GM12878 (cell line): Measurements from ENCODE around the gene TMEM250. TPM values are rescaled to one million over a fixed set of nuclear protein-coding genes. Genes with fewer than 3 reads are reported as not detected.

Experiments
- ATAC-seq: fragments of 200-7000 bp; cut with Tn5 transposase; 3 replicates; pipeline ENCODE4 v1.9.1; 2020; ENCODE audit warnings: mild to moderate bottlenecking, moderate library complexity
- BruUV-seq: library from RNA; stranded (reverse); fragments of 400-500 nt; replicated peaks from 2 replicates; lab custom pipeline; 2021; lab: Mats Ljungman, UMichigan
- CTCF ChIA-PET: fragments of 300-600 bp; sonication (Branson Sonifier 250); formaldehyde crosslinking; extraction: SDS; loops from one replicate; lab custom pipeline; 2021; ENCODE audit warnings: inconsistent platforms; lab: Yijun Ruan, JAX
- POLR2A ChIA-PET: fragments of 350-600 bp; formaldehyde crosslinking; extraction: SDS; loops from one replicate; lab custom pipeline; 2021; ENCODE audit warnings: inconsistent platforms; lab: Charles Lee
- RAD21 ChIA-PET: fragments of 300-600 bp; sonication (Branson Sonifier 250); formaldehyde crosslinking; loops from one replicate; lab custom pipeline; 2023; ENCODE audit warnings: antibody characterized with exemption; ENCODE audit not compliant: unreplicated experiment; lab: Charles Lee
- SMC1A ChIA-PET: fragments of 300-600 bp; sonication (Branson Sonifier 250); formaldehyde crosslinking; loops from one replicate; lab custom pipeline; 2023; ENCODE audit not compliant: unreplicated experiment, uncharacterized antibody; lab: Charles Lee
- DNase-seq: peaks from one replicate; pipeline ENCODE4 v3.0.0-alpha.2; 2011; ENCODE audit warnings: low read depth, low spot score
- FAIRE-seq: peaks from 3 replicates; lab custom pipeline; 2011; peaks lifted over from hg19 to GRCh38; lab: Jason Lieb, UNC
- H2AFZ ChIP-seq: 2 replicates; pipeline ENCODE4 v1.6.0; 2011; ENCODE audit warnings: low read depth, low read length, control low read depth; ENCODE audit not compliant: control insufficient read depth
- H3K27ac ChIP-seq: 2 replicates; pipeline ENCODE4 v1.5.1; 2011; ENCODE audit warnings: control low read depth; ENCODE audit not compliant: control insufficient read depth, insufficient read depth
- H3K27me3 ChIP-seq, 2 experiments: replicated peaks in 1 of 2; 2 replicates each; pipeline versions ENCODE4 v1.6.0 to v1.6.1; 2011; ENCODE audit warnings: low read length in 1 of 2; ENCODE audit not compliant: control insufficient read depth in 2 of 2, insufficient read depth in 2 of 2
- H3K36me3 ChIP-seq, 2 experiments: 2 replicates each; pipeline ENCODE4 v1.5.1; 2011; ENCODE audit warnings: low read length in 1 of 2; ENCODE audit not compliant: control insufficient read depth in 2 of 2, insufficient read depth in 2 of 2
- H3K4me1 ChIP-seq: 2 replicates; pipeline ENCODE4 v1.6.1; 2011; ENCODE audit warnings: mild to moderate bottlenecking, low read length, moderate library complexity, mixed read lengths; ENCODE audit not compliant: control insufficient read depth, insufficient read depth
- H3K4me2 ChIP-seq: 2 replicates; pipeline ENCODE4 v1.6.0; 2011; ENCODE audit warnings: control low read depth; ENCODE audit not compliant: control insufficient read depth, insufficient read depth
- H3K4me3 ChIP-seq: fragments of 200-600 bp; sonication (generic); 2 replicates; pipeline ENCODE4 v1.5.1; 2016
- H3K79me2 ChIP-seq: 2 replicates; pipeline ENCODE4 v1.6.0; 2011; ENCODE audit warnings: low read length; ENCODE audit not compliant: control insufficient read depth, insufficient read depth
- H3K9ac ChIP-seq: 2 replicates; pipeline ENCODE4 v1.8.0; 2011; ENCODE audit warnings: low read length, control low read depth, mixed read lengths; ENCODE audit not compliant: control insufficient read depth, insufficient read depth
- H3K9me3 ChIP-seq: replicated peaks from 3 replicates; pipeline ENCODE4 v1.5.1; 2011; ENCODE audit warnings: mild to moderate bottlenecking, low read length; ENCODE audit not compliant: control insufficient read depth, insufficient read depth
- H4K20me1 ChIP-seq: 2 replicates; pipeline ENCODE4 v1.6.0; 2011; ENCODE audit not compliant: control insufficient read depth, insufficient read depth
- CHD2 ChIP-seq: IDR thresholded peaks from 2 replicates; pipeline ENCODE4 v1.6.1; 2011; ENCODE audit warnings: low read depth, low read length, improper control_type of control experiment, borderline replicate concordance
- NRF1 ChIP-seq: conservative IDR thresholded peaks from 2 replicates; pipeline ENCODE4 v1.6.1; 2011; ENCODE audit warnings: mild to moderate bottlenecking, low read depth, low read length, improper control_type of control experiment
- RBBP5 ChIP-seq: fragments of 200-600 bp; sonication (generic); conservative IDR thresholded peaks from 2 replicates; pipeline ENCODE4 v1.6.1; 2016
- SMAD1 ChIP-seq: fragments of 450-650 bp; IDR thresholded peaks from 2 replicates; pipeline ENCODE4 v1.6.1; 2018; ENCODE audit warnings: mild to moderate bottlenecking, low read depth; ENCODE audit not compliant: partially characterized antibody
- SPI1 ChIP-seq: IDR thresholded peaks from 2 replicates; pipeline ENCODE4 v1.6.1; 2011; ENCODE audit warnings: low read depth, mild to moderate bottlenecking, low read length, moderate library complexity, borderline replicate concordance; ENCODE audit not compliant: insufficient read depth
- WGBS: methylation state at CpG from one replicate; pipeline ENCODE4 v1.1.6; 2016; ENCODE audit warnings: low lambda C conversion rate; ENCODE audit not compliant: insufficient replicate concordance, insufficient coverage; ENCODE audit errors: missing lambda C conversion rate; 5-methylcytosine and 5-hydroxymethylcytosine counted together
- in situ Hi-C: fragments of 300-500 bp; cut with MboI; formaldehyde crosslinking; loops from 9 replicates; pipeline ENCODE4 v1.14.3; 2018; ENCODE audit warnings: mixed read lengths
- intact Hi-C: fragments of 100-400 bp; cut with micrococcal nuclease; formaldehyde crosslinking; loops from one replicate; pipeline ENCODE4 v1.14.2; 2022; ENCODE audit not compliant: unreplicated experiment
- polyA plus RNA-seq, 11 experiments: library from polyadenylated mRNA; depleted of rRNA in 4 of 11; unstranded in 6 of 11; stranded (reverse) in 5 of 11; fragments of >200 nt; fragmentation: Nextera tagmentation in 4 of 11; fragmentation: Illumina TruSeq in 1 of 11; extraction: Ambion mirVana in 4 of 11; extraction: Trizol in 1 of 11; gene quantifications; 1 replicate in 1 of 11; 2 replicates in 10 of 11; pipeline versions ENCODE4 v1.2.1 to v1.2.3, GENCODE V29; 2011 to 2016; ENCODE audit warnings: inconsistent platforms in 2 of 11, missing spikeins in 2 of 11, low read depth in 1 of 11
- total RNA-seq, 4 experiments: library from RNA; depleted of rRNA in 3 of 4; stranded (reverse); fragments of >200 nt in 3 of 4; fragmentation: Illumina TruSeq in 1 of 4; extraction: Trizol in 1 of 4; gene quantifications; 2 replicates each; pipeline versions ENCODE4 v1.2.1 to v1.2.3, GENCODE V29; 2013 to 2021
- TF ChIP-seq, protein P1 (sequence below): fragments of 450-650 bp; formaldehyde crosslinking; IDR thresholded peaks from 2 replicates; pipeline ENCODE4 v1.4.0; 2022; ENCODE audit warnings: mild to moderate bottlenecking, moderate library complexity

Gene TMEM250
- total and polyA plus RNA-seq, 10 of the 15 experiments (the other 5 are each of a cell fraction or from before 2014, with no cell fraction given) = 0.39 to 39.9 (median 8.5) TPM

DNA sequence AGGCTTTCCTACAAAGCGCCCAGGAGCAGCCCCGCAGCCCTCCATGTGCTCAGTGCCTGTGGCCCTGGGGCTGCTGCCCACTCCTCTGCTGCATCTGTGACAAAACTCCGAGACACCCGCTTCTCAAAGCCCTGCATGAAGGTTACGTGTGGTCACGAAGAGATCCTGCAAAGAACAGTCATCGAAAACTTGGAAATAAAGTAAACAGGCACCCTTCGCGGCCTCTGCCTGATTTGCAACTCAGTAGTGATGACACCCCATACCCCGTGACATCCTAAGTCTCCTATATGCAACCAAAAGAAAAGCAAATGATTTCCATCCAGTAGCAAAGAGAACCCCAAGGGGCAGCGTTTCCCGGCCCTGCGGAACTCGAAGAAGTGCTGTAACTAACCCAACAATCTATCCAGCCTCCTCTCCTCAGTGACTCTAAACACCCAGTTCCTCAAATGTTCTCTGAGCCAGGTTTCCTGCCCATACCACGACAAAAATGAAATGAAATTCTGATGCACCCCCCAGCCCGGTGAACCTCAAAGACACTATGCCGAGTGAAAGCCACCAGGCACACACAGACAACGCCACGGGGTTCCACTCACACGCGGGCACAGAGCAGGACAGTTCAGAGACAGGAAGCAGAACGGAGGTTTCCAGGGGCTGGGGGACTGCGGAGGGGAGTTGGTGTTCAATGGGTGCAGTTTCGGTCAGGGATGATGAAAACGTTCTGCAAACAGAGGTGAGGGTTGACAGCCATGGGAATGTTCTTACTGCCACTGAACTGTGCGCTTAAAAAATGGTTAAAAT, 42.6 kb downstream of the TMEM250 start:
- Histone ChIP-seq H3K27me3 (no peaks in the 10 kb centered on the region), H3K79me2 (no peaks in the 10 kb centered on the region), H3K36me3 (peaks cover 0 to 2% of the 10 kb centered on the region in 2 experiments; a peak in 2 of 4 replicates), H3K9ac (no peak overlapping the region), H2AFZ (no peak overlapping the region), H3K4me2 (peak overlapping the region; percentile 46), H4K20me1 (no peaks in the 10 kb centered on the region), H3K4me3 (no peak overlapping the region), H3K27ac (no peak overlapping the region), H3K4me1 (no peaks in the 10 kb centered on the region), H3K9me3 (no peaks in the 10 kb centered on the region)
- ATAC-seq (no peak), FAIRE-seq (no peak), DNase-seq (no peak)
- BruUV-seq = no TSS peak
- TF ChIP-seq CHD2 = no peak
- no peak for TF ChIP-seq NRF1
- no peak for TF ChIP-seq SMAD1
- TF ChIP-seq RBBP5 = no peak
- peak; percentile 52; the same call in 1 of the 2 replicates for TF ChIP-seq SPI1
- TF ChIP-seq, protein P1, sequence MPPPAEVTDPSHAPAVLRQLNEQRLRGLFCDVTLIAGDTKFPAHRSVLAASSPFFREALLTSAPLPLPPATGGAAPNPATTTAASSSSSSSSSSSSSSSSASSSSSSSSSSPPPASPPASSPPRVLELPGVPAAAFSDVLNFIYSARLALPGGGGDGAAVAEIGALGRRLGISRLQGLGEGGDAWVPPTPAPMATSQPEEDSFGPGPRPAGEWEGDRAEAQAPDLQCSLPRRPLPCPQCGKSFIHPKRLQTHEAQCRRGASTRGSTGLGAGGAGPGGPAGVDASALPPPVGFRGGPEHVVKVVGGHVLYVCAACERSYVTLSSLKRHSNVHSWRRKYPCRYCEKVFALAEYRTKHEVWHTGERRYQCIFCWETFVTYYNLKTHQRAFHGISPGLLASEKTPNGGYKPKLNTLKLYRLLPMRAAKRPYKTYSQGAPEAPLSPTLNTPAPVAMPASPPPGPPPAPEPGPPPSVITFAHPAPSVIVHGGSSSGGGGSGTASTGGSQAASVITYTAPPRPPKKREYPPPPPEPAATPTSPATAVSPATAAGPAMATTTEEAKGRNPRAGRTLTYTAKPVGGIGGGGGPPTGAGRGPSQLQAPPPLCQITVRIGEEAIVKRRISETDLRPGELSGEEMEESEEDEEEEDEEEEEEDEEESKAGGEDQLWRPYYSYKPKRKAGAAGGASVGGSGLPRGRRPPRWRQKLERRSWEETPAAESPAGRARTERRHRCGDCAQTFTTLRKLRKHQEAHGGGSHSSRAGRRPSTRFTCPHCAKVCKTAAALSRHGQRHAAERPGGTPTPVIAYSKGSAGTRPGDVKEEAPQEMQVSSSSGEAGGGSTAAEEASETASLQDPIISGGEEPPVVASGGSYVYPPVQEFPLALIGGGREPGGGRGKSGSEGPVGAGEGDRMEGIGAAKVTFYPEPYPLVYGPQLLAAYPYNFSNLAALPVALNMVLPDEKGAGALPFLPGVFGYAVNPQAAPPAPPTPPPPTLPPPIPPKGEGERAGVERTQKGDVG (CRISPR knock-in tag) = no peak
- intact Hi-C loops (no loop called here), in situ Hi-C loops (no loop called here)
- RAD21 ChIA-PET = no interaction called here
- CTCF ChIA-PET = no interaction called here
- POLR2A ChIA-PET = interaction anchor here (0.5 kb wide), 1 partner anchor 10 kb away, joined by 5 read pairs; no protein-coding TSS in a partner anchor
- WGBS = 43% methylated on average over 26 of the region's 26 CpGs
- SMC1A ChIA-PET = no interaction called here
